ENCODE results near the gene NUB1. TPM values are rescaled to one million over a fixed set of nuclear protein-coding genes. Genes with fewer than 3 reads are reported as not detected.

The NUB1 gene
- polyA plus RNA-seq, 3 donors = 32.0 to 39.2 (median 37.2) TPM

DNA sequence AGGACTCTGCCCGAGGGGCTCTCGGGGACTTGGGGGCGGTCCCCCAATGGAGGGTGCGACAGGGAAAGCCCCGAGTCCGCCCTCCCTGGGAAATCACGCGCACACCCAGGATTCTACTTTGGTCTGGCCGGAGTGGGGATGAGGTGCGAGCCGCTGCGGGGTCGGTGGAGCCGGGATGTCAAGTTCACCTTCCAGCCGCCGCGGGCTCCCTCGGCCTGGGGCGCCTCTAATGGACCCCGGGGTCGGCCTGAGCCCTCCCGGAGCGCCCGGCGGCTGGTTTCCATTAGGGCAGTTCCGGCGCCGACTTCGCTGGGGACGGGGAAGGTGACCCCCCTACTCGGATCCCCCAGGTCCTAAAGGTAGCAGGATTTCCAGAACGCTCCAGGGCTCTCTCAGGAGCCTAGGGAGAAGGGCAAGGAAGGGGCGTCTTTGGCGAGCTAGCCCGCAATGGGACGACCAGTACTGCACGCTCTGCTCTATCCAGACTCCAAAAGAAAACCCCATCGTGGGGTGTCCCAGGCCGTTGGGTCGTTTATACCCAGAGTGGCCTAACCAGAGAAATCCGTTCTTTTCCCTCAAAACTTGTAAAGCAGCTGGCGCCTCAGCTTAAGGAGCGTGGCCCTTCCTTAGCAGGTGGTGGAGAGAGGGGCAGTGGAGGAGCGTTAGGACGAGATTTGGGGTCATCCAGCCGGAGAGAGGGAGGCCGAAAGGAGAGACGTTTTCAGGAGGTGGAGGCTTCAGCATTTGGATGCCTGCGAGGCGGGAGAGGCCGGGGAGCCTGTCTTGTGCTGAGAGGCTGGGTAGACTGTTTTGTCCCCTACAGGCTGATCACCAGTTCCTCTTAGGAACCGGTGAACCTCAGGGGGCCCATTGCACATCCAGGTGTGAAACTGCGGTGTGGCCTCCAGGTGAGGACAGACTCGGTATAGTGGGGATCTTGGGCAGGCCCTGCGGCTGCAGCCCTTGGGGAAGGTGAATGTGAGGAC, 69.1 kb downstream of the NUB1 start:
- H3K36me3 ChIP-seq (replicated peaks in 1 of 2; ENCODE audit: control insufficient read depth in 1 of 2, insufficient read depth in 2 of 2, low read length in 2 of 2) = no peaks in the 10 kb centered on the region
- peaks cover 37 to 43% of the 10 kb centered on the region in 2 donors for H3K4me1 ChIP-seq (ENCODE audit: control insufficient read depth in 1 of 2, insufficient read depth in 2 of 2, low read length in 2 of 2)
- peak overlapping the region in 1 of 3 experiments; percentile 55 for H3K4me3 ChIP-seq (replicated peaks in 1 of 3; ENCODE audit: low read depth in 2 of 3, low read length in 3 of 3)
- H3K27ac ChIP-seq (ENCODE audit: low read depth in 1 of 2, low read length in 2 of 2) = no peak overlapping the region
- H4K20me1 ChIP-seq (ENCODE audit: insufficient read depth, low read length) = no peaks in the 10 kb centered on the region
- peak overlapping the region; percentile 64 for H3K4me2 ChIP-seq (replicated peaks; ENCODE audit: extremely low read depth, low read length, poor library complexity, severe bottlenecking)
- Mint-ChIP-seq H3K27ac (peak overlapping the region in 4 of 7 donors; percentile 38 to 76 (median 50)), H3K36me3 (peaks cover 14% of the 10 kb centered on the region in 2 donors), H3K27me3 (ENCODE audit: low read depth in 3 of 3) (peaks cover 50 to 65% (median 60%) of the 10 kb centered on the region in 3 donors), H3K4me1 (peaks cover 39% of the 10 kb centered on the region), H3K9me3 (peaks cover 3 to 22% (median 17%) of the 10 kb centered on the region in 7 donors), H3K4me3 (peak overlapping the region; percentile 66 to 88)
- H3K9me3 ChIP-seq (replicated peaks in 1 of 2; ENCODE audit: control insufficient read depth in 1 of 2, insufficient read depth in 1 of 2, low read length in 2 of 2) = peaks cover 0 to 10% of the 10 kb centered on the region in 2 donors
- H3K79me2 ChIP-seq (ENCODE audit: insufficient read depth, low read length) = no peaks in the 10 kb centered on the region
- peak overlapping the region; percentile 61 for H2AFZ ChIP-seq (ENCODE audit: insufficient read depth, low read depth, low read length, poor library complexity, severe bottlenecking)
- peaks cover 25 to 53% of the 10 kb centered on the region in 2 donors for H3K27me3 ChIP-seq (ENCODE audit: control insufficient read depth in 2 of 2, insufficient read depth in 2 of 2, low read length in 2 of 2)
- TF ChIP-seq, protein P1, sequence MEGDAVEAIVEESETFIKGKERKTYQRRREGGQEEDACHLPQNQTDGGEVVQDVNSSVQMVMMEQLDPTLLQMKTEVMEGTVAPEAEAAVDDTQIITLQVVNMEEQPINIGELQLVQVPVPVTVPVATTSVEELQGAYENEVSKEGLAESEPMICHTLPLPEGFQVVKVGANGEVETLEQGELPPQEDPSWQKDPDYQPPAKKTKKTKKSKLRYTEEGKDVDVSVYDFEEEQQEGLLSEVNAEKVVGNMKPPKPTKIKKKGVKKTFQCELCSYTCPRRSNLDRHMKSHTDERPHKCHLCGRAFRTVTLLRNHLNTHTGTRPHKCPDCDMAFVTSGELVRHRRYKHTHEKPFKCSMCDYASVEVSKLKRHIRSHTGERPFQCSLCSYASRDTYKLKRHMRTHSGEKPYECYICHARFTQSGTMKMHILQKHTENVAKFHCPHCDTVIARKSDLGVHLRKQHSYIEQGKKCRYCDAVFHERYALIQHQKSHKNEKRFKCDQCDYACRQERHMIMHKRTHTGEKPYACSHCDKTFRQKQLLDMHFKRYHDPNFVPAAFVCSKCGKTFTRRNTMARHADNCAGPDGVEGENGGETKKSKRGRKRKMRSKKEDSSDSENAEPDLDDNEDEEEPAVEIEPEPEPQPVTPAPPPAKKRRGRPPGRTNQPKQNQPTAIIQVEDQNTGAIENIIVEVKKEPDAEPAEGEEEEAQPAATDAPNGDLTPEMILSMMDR (IDR thresholded peaks at IDR 0.05) = no peak
- intact Hi-C loops (cut with micrococcal nuclease) = no loop called here
- 24% methylated on average over 40 of the region's 55 CpGs for WGBS (ENCODE audit: insufficient coverage)
- H3K9ac ChIP-seq (ENCODE audit: insufficient read depth, low read length, poor library complexity, severe bottlenecking) = peak overlapping the region; percentile 36
- DNase-seq = no peak

DNA sequence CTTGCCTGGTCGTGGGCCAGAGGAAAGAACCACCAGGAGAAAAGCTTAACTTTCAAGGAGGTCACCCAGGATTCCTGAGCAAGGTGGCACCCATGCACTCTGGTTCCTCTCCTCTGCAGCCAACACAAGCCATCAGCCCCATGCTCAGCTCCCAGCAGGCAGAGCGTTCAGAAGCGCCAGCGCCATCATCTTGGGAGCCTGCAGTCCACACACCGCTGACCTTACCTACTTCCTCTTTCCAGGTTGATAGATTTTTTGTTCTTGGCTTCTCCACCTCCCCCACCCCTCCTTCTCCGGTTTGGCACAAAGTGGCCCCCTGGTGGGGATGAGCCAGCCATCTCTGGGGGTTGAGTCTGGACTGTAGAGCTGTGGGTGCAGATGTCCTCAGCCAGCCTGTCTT, 69.9 kb downstream of the NUB1 start:
- Histone ChIP-seq H3K9me3 (replicated peaks in 1 of 2; ENCODE audit: control insufficient read depth in 1 of 2, insufficient read depth in 1 of 2, low read length in 2 of 2) (peaks cover 0 to 10% of the 10 kb centered on the region in 2 donors), H3K4me1 (ENCODE audit: control insufficient read depth in 1 of 2, insufficient read depth in 2 of 2, low read length in 2 of 2) (peaks cover 46 to 52% of the 10 kb centered on the region in 2 donors), H3K9ac (ENCODE audit: insufficient read depth, low read length, poor library complexity, severe bottlenecking) (no peak overlapping the region), H3K4me2 (replicated peaks; ENCODE audit: extremely low read depth, low read length, poor library complexity, severe bottlenecking) (no peak overlapping the region), H3K36me3 (replicated peaks in 1 of 2; ENCODE audit: control insufficient read depth in 1 of 2, insufficient read depth in 2 of 2, low read length in 2 of 2) (no peaks in the 10 kb centered on the region), H3K27me3 (ENCODE audit: control insufficient read depth in 2 of 2, insufficient read depth in 2 of 2, low read length in 2 of 2) (peaks cover 25 to 53% of the 10 kb centered on the region in 2 donors), H3K79me2 (ENCODE audit: insufficient read depth, low read length) (no peaks in the 10 kb centered on the region), H4K20me1 (ENCODE audit: insufficient read depth, low read length) (no peaks in the 10 kb centered on the region), H3K4me3 (replicated peaks in 1 of 3; ENCODE audit: low read depth in 2 of 3, low read length in 3 of 3) (no peak overlapping the region), H3K27ac (ENCODE audit: low read depth in 1 of 2, low read length in 2 of 2) (no peak overlapping the region), H2AFZ (ENCODE audit: insufficient read depth, low read depth, low read length, poor library complexity, severe bottlenecking) (no peak overlapping the region)
- peaks cover 46% of the 10 kb centered on the region for H3K4me1 Mint-ChIP-seq
- DNase-seq = peak; percentile 17 to 35 (median 31)
- intact Hi-C loops (cut with micrococcal nuclease) = no loop called here
- H3K27me3 Mint-ChIP-seq (ENCODE audit: low read depth in 3 of 3) = peaks cover 48 to 61% (median 56%) of the 10 kb centered on the region in 3 donors
- peak overlapping the region in 2 of 7 donors; percentile 42 to 54 for H3K27ac Mint-ChIP-seq
- H3K36me3 Mint-ChIP-seq = peaks cover 14% of the 10 kb centered on the region in 2 donors
- TF ChIP-seq, protein P1 (IDR thresholded peaks at IDR 0.05) = no peak
- peak overlapping the region; percentile 47 to 88 for H3K4me3 Mint-ChIP-seq
- H3K9me3 Mint-ChIP-seq = peaks cover 3 to 22% (median 17%) of the 10 kb centered on the region in 7 donors
- 21% methylated on average over 5 of the region's 6 CpGs for WGBS (ENCODE audit: insufficient coverage)

Data from CD14-positive monocyte (primary cell).